D721Med (cell line): Measurements from ENCODE around the gene GIN1.
"Not testable (repeated sequence)": the region's sequence is repeated elsewhere in the genome, so short reads cannot be mapped to it uniquely, and the experiment has no call there.

Experiments
- DNase-seq: peaks from one replicate; pipeline ENCODE4 v3.0.0; 2011; ENCODE audit warnings: low spot score; ENCODE audit not compliant: insufficient read length
- FAIRE-seq: peaks from 2 replicates; lab custom pipeline; 2011; peaks lifted over from hg19 to GRCh38; lab: Jason Lieb, UNC
- CTCF ChIP-seq: IDR thresholded peaks from 2 replicates; pipeline ENCODE4 v1.5.1; 2012; ENCODE audit warnings: mild to moderate bottlenecking, control low read depth; ENCODE audit not compliant: insufficient read depth; ENCODE audit errors: missing control alignments

GIN1 gene

GRCh38 chr5:103093727-103094126 is 26.2 kb downstream of the GIN1 start:
- FAIRE-seq (no peak), DNase-seq (no peak)
- no peak for TF ChIP-seq CTCF

- DNase-seq = no peak
- TF ChIP-seq CTCF = no peak
- FAIRE-seq = no peak
These were observed 27.3 kb downstream of the GIN1 start for GRCh38 chr5:103092676-103093075.

GRCh38 chr5:103090791-103091190 is 29.1 kb downstream of the GIN1 start:
- no peak for FAIRE-seq
- no peak for TF ChIP-seq CTCF
- no peak for DNase-seq

- TF ChIP-seq CTCF = no peak
- DNase-seq = no peak
- no peak for FAIRE-seq
These were observed 30.7 kb downstream of the GIN1 start for GRCh38 chr5:103089272-103089671.

- DNase-seq (no peak), FAIRE-seq (no peak)
- TF ChIP-seq CTCF = no peak
These were observed 33.4 kb downstream of the GIN1 start for GRCh38 chr5:103086547-103086946.

GRCh38 chr5:103079796-103080195 is 40.1 kb downstream of the GIN1 start:
- no peak for TF ChIP-seq CTCF
- no peak for DNase-seq
- FAIRE-seq = no peak

GRCh38 chr5:103075442-103075841 is 44.5 kb downstream of the GIN1 start:
- DNase-seq = no peak
- no peak for FAIRE-seq
- TF ChIP-seq CTCF = no peak

- FAIRE-seq, DNase-seq: not testable (repeated sequence)
These were observed 46.4 kb downstream of the GIN1 start for GRCh38 chr5:103073500-103073899.
